Fibroblast of villous mesenchyme (primary cell): Measurements from ENCODE around the gene APRT. TPM values are rescaled to one million over a fixed set of nuclear protein-coding genes. Genes with fewer than 3 reads are reported as not detected.

Experiments
- DNase-seq: peaks from one replicate; pipeline ENCODE4 v3.0.0-alpha.2; 2010; ENCODE audit warnings: low read depth
- H3K4me3 ChIP-seq: 2 replicates; pipeline ENCODE4 v1.5.1; 2011; ENCODE audit warnings: low read depth, mild to moderate bottlenecking, low read length
- CTCF ChIP-seq: IDR thresholded peaks from 2 replicates; pipeline ENCODE4 v1.5.1; 2012; ENCODE audit warnings: low read depth, mild to moderate bottlenecking, low read length; ENCODE audit not compliant: insufficient read depth
- total RNA-seq: library from RNA; depleted of rRNA; stranded (reverse); fragments of >200 nt; gene quantifications from 2 replicates; pipeline ENCODE4 v1.2.3, GENCODE V29; 2012

The APRT gene
- total RNA-seq, 1 donor = 39.7 TPM

GRCh38 chr16:88804173-88804551, 7.6 kb downstream of the APRT start:
- no peak for DNase-seq
- no peak for TF ChIP-seq CTCF
- H3K4me3 ChIP-seq = peak overlapping the region; percentile 69

GRCh38 chr16:88803264-88803987, 8.3 kb downstream of the APRT start, which contains the start of gene CDT1:
TSS of gene CDT1 (plus strand) at chr16:88803789. CDS start at chr16:88803832, 43 bp downstream.
- peak; percentile 74 for DNase-seq
- H3K4me3 ChIP-seq = peak within 1 kb of the TSS; percentile 69
- no peak for TF ChIP-seq CTCF

GRCh38 chr16:88800277-88800592, 11.5 kb downstream of the APRT start:
- no peak for DNase-seq
- no peak overlapping the region for H3K4me3 ChIP-seq
- no peak for TF ChIP-seq CTCF

GRCh38 chr16:88799569-88800276, 12.0 kb downstream of the APRT start:
- no peak for TF ChIP-seq CTCF
- DNase-seq = no peak
- H3K4me3 ChIP-seq = no peak overlapping the region

GRCh38 chr16:88798772-88799455, 12.8 kb downstream of the APRT start:
- no peak overlapping the region for H3K4me3 ChIP-seq
- DNase-seq = no peak
- no peak for TF ChIP-seq CTCF

GRCh38 chr16:88798073-88798472, 13.7 kb downstream of the APRT start:
- H3K4me3 ChIP-seq = no peak overlapping the region
- no peak for DNase-seq
- TF ChIP-seq CTCF = no peak
